ENCODE measurements around the gene PTGER4. TPM values are rescaled to one million over a fixed set of nuclear protein-coding genes. Genes with fewer than 3 reads are reported as not detected.
"Not testable (repeated sequence)": the region's sequence is repeated elsewhere in the genome, so short reads cannot be mapped to it uniquely, and the experiment has no call there.

The PTGER4 gene
- total RNA-seq, 1 experiment from 2014 or later: 28.5 TPM

GRCh38 chr5:40655138-40655537 lies 24.6 kb upstream of the PTGER4 start:
- H3K27ac Mint-ChIP-seq (ENCODE audit: unreplicated experiment): no peak overlapping the region
- no peaks in the 10 kb centered on the region for H3K36me3 Mint-ChIP-seq (ENCODE audit: insufficient read depth, unreplicated experiment)
- H3K4me1 Mint-ChIP-seq (ENCODE audit: low read depth, unreplicated experiment): no peaks in the 10 kb centered on the region
- no peak overlapping the region for H3K4me3 Mint-ChIP-seq (ENCODE audit: low read depth, unreplicated experiment)
- DNase-seq: no peak
- TF ChIP-seq CTCF (IDR thresholded peaks at IDR 0.05; ENCODE audit: unreplicated experiment): no peak
- BruUV-seq (replicated peaks): no TSS peak
- no peaks in the 10 kb centered on the region for H3K9me3 Mint-ChIP-seq (ENCODE audit: low read depth, unreplicated experiment)
- intact Hi-C loops (cut with micrococcal nuclease; ENCODE audit: unreplicated experiment): no loop called here
- CTCF ChIA-PET: interaction anchor here (0.6 kb wide), 2 partner anchors 398 to 564 kb away, joined by 3 to 4 read pairs; no protein-coding TSS in a partner anchor
- H3K27me3 Mint-ChIP-seq (ENCODE audit: unreplicated experiment): no peaks in the 10 kb centered on the region

GRCh38 chr5:40656091-40656490 lies 23.6 kb upstream of the PTGER4 start:
- H3K36me3 Mint-ChIP-seq (ENCODE audit: insufficient read depth, unreplicated experiment); BruUV-seq (replicated peaks); H3K9me3 Mint-ChIP-seq (ENCODE audit: low read depth, unreplicated experiment); H3K27me3 Mint-ChIP-seq (ENCODE audit: unreplicated experiment); DNase-seq; H3K27ac Mint-ChIP-seq (ENCODE audit: unreplicated experiment); H3K4me1 Mint-ChIP-seq (ENCODE audit: low read depth, unreplicated experiment); H3K4me3 Mint-ChIP-seq (ENCODE audit: low read depth, unreplicated experiment); intact Hi-C loops (cut with micrococcal nuclease; ENCODE audit: unreplicated experiment): not testable (repeated sequence)
- CTCF ChIA-PET: interaction anchor here (0.6 kb wide), 1 partner anchor 565 kb away, joined by 4 read pairs; no protein-coding TSS in a partner anchor

- no peak overlapping the region for H3K27ac Mint-ChIP-seq (ENCODE audit: unreplicated experiment)
- CTCF ChIA-PET: no interaction called here
- H3K4me3 Mint-ChIP-seq (ENCODE audit: low read depth, unreplicated experiment): no peak overlapping the region
- H3K27me3 Mint-ChIP-seq (ENCODE audit: unreplicated experiment): no peaks in the 10 kb centered on the region
- TF ChIP-seq CTCF (IDR thresholded peaks at IDR 0.05; ENCODE audit: unreplicated experiment): no peak
- DNase-seq: no peak
- intact Hi-C loops (cut with micrococcal nuclease; ENCODE audit: unreplicated experiment): no loop called here
- H3K9me3 Mint-ChIP-seq (ENCODE audit: low read depth, unreplicated experiment): no peaks in the 10 kb centered on the region
- no TSS peak for BruUV-seq (replicated peaks)
- H3K4me1 Mint-ChIP-seq (ENCODE audit: low read depth, unreplicated experiment): no peaks in the 10 kb centered on the region
- H3K36me3 Mint-ChIP-seq (ENCODE audit: insufficient read depth, unreplicated experiment): no peaks in the 10 kb centered on the region
These were observed 22.9 kb upstream of the PTGER4 start for GRCh38 chr5:40656766-40657165.

- no peak overlapping the region for H3K27ac Mint-ChIP-seq (ENCODE audit: unreplicated experiment)
- no TSS peak for BruUV-seq (replicated peaks)
- CTCF ChIA-PET: no interaction called here
- no peak for DNase-seq
- H3K36me3 Mint-ChIP-seq (ENCODE audit: insufficient read depth, unreplicated experiment): no peaks in the 10 kb centered on the region
- no peaks in the 10 kb centered on the region for H3K9me3 Mint-ChIP-seq (ENCODE audit: low read depth, unreplicated experiment)
- no peak for TF ChIP-seq CTCF (IDR thresholded peaks at IDR 0.05; ENCODE audit: unreplicated experiment)
- intact Hi-C loops (cut with micrococcal nuclease; ENCODE audit: unreplicated experiment): no loop called here
- no peaks in the 10 kb centered on the region for H3K4me1 Mint-ChIP-seq (ENCODE audit: low read depth, unreplicated experiment)
- H3K27me3 Mint-ChIP-seq (ENCODE audit: unreplicated experiment): no peaks in the 10 kb centered on the region
- no peak overlapping the region for H3K4me3 Mint-ChIP-seq (ENCODE audit: low read depth, unreplicated experiment)
These were observed 19.0 kb upstream of the PTGER4 start for GRCh38 chr5:40660751-40661150.

GRCh38 chr5:40665635-40666298 lies 13.9 kb upstream of the PTGER4 start:
- intact Hi-C loops (cut with micrococcal nuclease; ENCODE audit: unreplicated experiment): no loop called here
- no peak for DNase-seq
- no TSS peak for BruUV-seq (replicated peaks)
- CTCF ChIA-PET: no interaction called here
- H3K27ac Mint-ChIP-seq (ENCODE audit: unreplicated experiment): no peak overlapping the region
- no peak for TF ChIP-seq CTCF (IDR thresholded peaks at IDR 0.05; ENCODE audit: unreplicated experiment)
- H3K27me3 Mint-ChIP-seq (ENCODE audit: unreplicated experiment): no peaks in the 10 kb centered on the region
- no peak overlapping the region for H3K4me3 Mint-ChIP-seq (ENCODE audit: low read depth, unreplicated experiment)
- peaks cover 9% of the 10 kb centered on the region for H3K4me1 Mint-ChIP-seq (ENCODE audit: low read depth, unreplicated experiment)
- no peaks in the 10 kb centered on the region for H3K9me3 Mint-ChIP-seq (ENCODE audit: low read depth, unreplicated experiment)
- H3K36me3 Mint-ChIP-seq (ENCODE audit: insufficient read depth, unreplicated experiment): no peaks in the 10 kb centered on the region
